Adrenal gland (tissue), 12 donors: Measurements from ENCODE around the gene PSMB4. TPM values are rescaled to one million over a fixed set of nuclear protein-coding genes. Genes with fewer than 3 reads are reported as not detected.

ENCODE experiments used
- DNase-seq, 7 donors: peaks; one replicate each; pipeline ENCODE4 v3.0.0-alpha.2; 2019 to 2020
- H3K27ac ChIP-seq, 5 donors: fragments of 200-600 bp; sonication (generic) in 4 of 5; 1 replicate in 3 of 5; 2 replicates in 2 of 5; pipeline versions ENCODE4 v1.5.1 to v1.8.0; 2016 to 2020; ENCODE audit warnings: mild to moderate bottlenecking in 1 of 5
- H3K27me3 ChIP-seq: fragments of 200-600 bp; 2 replicates; pipeline ENCODE4 v1.8.0; 2021
- H3K36me3 ChIP-seq, 2 donors: fragments of 200-600 bp; replicated peaks in 1 of 2; 1 replicate in 1 of 2; 2 replicates in 1 of 2; pipeline versions ENCODE4 v1.5.1 to v1.8.0; 2018 to 2022
- H3K4me1 ChIP-seq, 2 donors: fragments of 200-600 bp; replicated peaks in 1 of 2; 1 replicate in 1 of 2; 2 replicates in 1 of 2; pipeline versions ENCODE4 v1.5.1 to v1.8.0; 2018 to 2021
- H3K4me3 ChIP-seq, 4 donors: fragments of 200-600 bp; sonication (generic) in 3 of 4; one replicate each; pipeline ENCODE4 v1.5.1; 2016 to 2018
- H3K9me3 ChIP-seq, 3 donors: fragments of 200-600 bp; sonication (generic) in 1 of 3; replicated peaks in 1 of 3; 1 replicate in 2 of 3; 2 replicates in 1 of 3; pipeline versions ENCODE4 v1.5.1 to v1.8.0; 2016 to 2021
- POLR2A ChIP-seq, 2 donors: fragments of 450-650 bp; IDR thresholded peaks; one replicate each; pipeline ENCODE4 v1.6.1; 2017; ENCODE audit warnings: antibody characterized with exemption in 2 of 2, mild to moderate bottlenecking in 2 of 2, moderate library complexity in 1 of 2
- WGBS, 4 donors: extraction: QIAGEN DNeasy Blood & Tissue Kit in 2 of 4; methylation state at CpG; one replicate each; pipeline versions ENCODE4 v1.1.5 to v1.1.7; 2013 to 2017; 5-methylcytosine and 5-hydroxymethylcytosine counted together
- intact Hi-C, 2 donors: fragments of 100-400 bp; cut with DNase I; formaldehyde crosslinking; loops; one replicate each; pipeline versions ENCODE4 v1.14.1 to v1.15.0; 2022 to 2023
- polyA plus RNA-seq, 3 donors: library from polyadenylated mRNA; stranded (reverse); fragments of 200-250 nt in 2 of 3; fragments of 350-450 nt in 1 of 3; fragmentation: Illumina TruSeq in 1 of 3; extraction: RNeasy Lipid Tissue Mini Kit (QIAGEN cat#74804) in 1 of 3; gene quantifications; one replicate each; pipeline ENCODE4 v1.2.3, GENCODE V29; 2013 to 2014
- total RNA-seq, 9 donors: library from RNA; depleted of rRNA in 4 of 9; stranded (reverse); fragments of >200 nt in 4 of 9; fragments of 120-200 nt in 1 of 9; fragmentation: NEBNext Ultra II Directional in 1 of 9; extraction: Animal tissue kit (Norgen Biotek cat#: 25700) in 1 of 9; gene quantifications; one replicate each; pipeline versions ENCODE4 v1.1.0 to v1.2.4, GENCODE V29; 2013 to 2023
- TF ChIP-seq, protein P1 (sequence below), 6 experiments: fragments of 450-650 bp in 4 of 6; fragments of 200-600 bp in 2 of 6; sonication (generic) in 1 of 6; IDR thresholded peaks; 1 replicate in 5 of 6; 2 replicates in 1 of 6; pipeline versions ENCODE4 v1.5.1 to v1.8.0; 2016 to 2021; ENCODE audit warnings: antibody characterized with exemption in 6 of 6, mild to moderate bottlenecking in 2 of 6, moderate library complexity in 1 of 6
- donor health status: healthy with polysubstance abuse.
- donor health status: Bipolar disorder and iron deficiency.
- donor health status: DM: yes; HTN: yes; CAD: no.
- donor health status: DM: no; HTN: no; CAD: no.
- donor health status: DM: no; HTN: no; CAD: no.
- donor health status: DM: yes; HTN: yes; CAD: no.

Gene PSMB4
- total and polyA plus RNA-seq, 12 donors: 204 to 634 (median 347) TPM

DNA sequence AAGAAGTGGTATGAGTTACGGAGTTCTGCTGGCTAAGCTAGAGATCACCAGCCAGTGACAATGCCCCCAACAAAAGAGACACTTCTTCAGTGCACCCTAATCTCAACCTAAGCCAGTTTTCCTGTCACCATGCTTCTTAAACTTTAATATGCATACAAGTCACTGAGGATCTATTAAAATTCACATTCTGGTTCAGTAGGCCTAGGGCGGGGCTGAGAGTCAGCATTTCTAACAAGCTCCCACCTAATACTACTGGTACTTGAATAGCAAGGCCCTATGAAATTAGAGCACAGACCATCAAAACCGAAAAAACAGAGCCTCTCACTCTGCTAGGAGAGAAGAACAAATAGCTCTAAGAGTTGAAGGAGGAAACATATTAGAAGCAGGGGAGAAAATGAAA lies 7.9 kb downstream of the PSMB4 start:
- no peak for DNase-seq
- H3K9me3 ChIP-seq: no peaks in the 10 kb centered on the region
- H3K27me3 ChIP-seq: no peaks in the 10 kb centered on the region
- WGBS, 4 donors: 86 to 99% (median 95%) methylated on average over 3 of the region's 3 CpGs
- peaks cover 0 to 93% of the 10 kb centered on the region in 2 donors for H3K36me3 ChIP-seq
- H3K27ac ChIP-seq: no peak overlapping the region
- no peak for TF ChIP-seq POLR2A (IDR thresholded peaks at IDR 0.05)
- TF ChIP-seq, protein P1, sequence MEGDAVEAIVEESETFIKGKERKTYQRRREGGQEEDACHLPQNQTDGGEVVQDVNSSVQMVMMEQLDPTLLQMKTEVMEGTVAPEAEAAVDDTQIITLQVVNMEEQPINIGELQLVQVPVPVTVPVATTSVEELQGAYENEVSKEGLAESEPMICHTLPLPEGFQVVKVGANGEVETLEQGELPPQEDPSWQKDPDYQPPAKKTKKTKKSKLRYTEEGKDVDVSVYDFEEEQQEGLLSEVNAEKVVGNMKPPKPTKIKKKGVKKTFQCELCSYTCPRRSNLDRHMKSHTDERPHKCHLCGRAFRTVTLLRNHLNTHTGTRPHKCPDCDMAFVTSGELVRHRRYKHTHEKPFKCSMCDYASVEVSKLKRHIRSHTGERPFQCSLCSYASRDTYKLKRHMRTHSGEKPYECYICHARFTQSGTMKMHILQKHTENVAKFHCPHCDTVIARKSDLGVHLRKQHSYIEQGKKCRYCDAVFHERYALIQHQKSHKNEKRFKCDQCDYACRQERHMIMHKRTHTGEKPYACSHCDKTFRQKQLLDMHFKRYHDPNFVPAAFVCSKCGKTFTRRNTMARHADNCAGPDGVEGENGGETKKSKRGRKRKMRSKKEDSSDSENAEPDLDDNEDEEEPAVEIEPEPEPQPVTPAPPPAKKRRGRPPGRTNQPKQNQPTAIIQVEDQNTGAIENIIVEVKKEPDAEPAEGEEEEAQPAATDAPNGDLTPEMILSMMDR (IDR thresholded peaks at IDR 0.05): no peak
- H3K4me3 ChIP-seq: no peak overlapping the region
- H3K4me1 ChIP-seq: no peaks in the 10 kb centered on the region
- intact Hi-C loops: loop anchor here in 1 of 2 donors (10.0 kb wide), 1 partner anchor 123 kb away; the partner anchor contains the start of gene ZNF687

- TF ChIP-seq, protein P1 (IDR thresholded peaks at IDR 0.05): no peak
- no peak for TF ChIP-seq POLR2A (IDR thresholded peaks at IDR 0.05)
- Histone ChIP-seq H3K4me3 (no peak overlapping the region), H3K4me1 (no peaks in the 10 kb centered on the region), H3K36me3 (peaks cover 0 to 84% of the 10 kb centered on the region in 2 donors), H3K27me3 (no peaks in the 10 kb centered on the region), H3K9me3 (no peaks in the 10 kb centered on the region), H3K27ac (peak overlapping the region in 1 of 5 donors; percentile 15)
- DNase-seq: no peak
- intact Hi-C loops: loop anchor here in 1 of 2 donors (10.0 kb wide), 1 partner anchor 124 kb away; the partner anchor contains the start of gene ZNF687
These were observed 9.5 kb downstream of the PSMB4 start for GRCh38 chr1:151408891-151409290.

- no peaks in the 10 kb centered on the region for H3K9me3 ChIP-seq
- DNase-seq: no peak
- no peak overlapping the region for H3K4me3 ChIP-seq
- peaks cover 0 to 86% of the 10 kb centered on the region in 2 donors for H3K36me3 ChIP-seq
- WGBS, 4 donors: 85 to 89% (median 87%) methylated on average over 2 of the region's 2 CpGs
- intact Hi-C loops: no loop called here
- TF ChIP-seq, protein P1 (IDR thresholded peaks at IDR 0.05): no peak
- TF ChIP-seq POLR2A (IDR thresholded peaks at IDR 0.05): no peak
- H3K4me1 ChIP-seq: no peaks in the 10 kb centered on the region
- no peaks in the 10 kb centered on the region for H3K27me3 ChIP-seq
- H3K27ac ChIP-seq: no peak overlapping the region
These were observed 12.5 kb downstream of the PSMB4 start for GRCh38 chr1:151411884-151412283.

- WGBS, 4 donors: 92 to 97% (median 95%) methylated on average over 4 of the region's 4 CpGs
- H3K27me3 ChIP-seq: no peaks in the 10 kb centered on the region
- H3K4me3 ChIP-seq: no peak overlapping the region
- peaks cover 0 to 65% of the 10 kb centered on the region in 2 donors for H3K36me3 ChIP-seq
- H3K9me3 ChIP-seq: no peaks in the 10 kb centered on the region
- no peaks in the 10 kb centered on the region for H3K4me1 ChIP-seq
- no peak for TF ChIP-seq POLR2A (IDR thresholded peaks at IDR 0.05)
- TF ChIP-seq, protein P1 (IDR thresholded peaks at IDR 0.05): no peak
- H3K27ac ChIP-seq: no peak overlapping the region
- DNase-seq: peak in 2 of 7 donors; percentile 17 to 47
- intact Hi-C loops: no loop called here
These were observed 16.9 kb downstream of the PSMB4 start for GRCh38 chr1:151416231-151416630.
